DOHH2 (cell line): ENCODE results near the gene P2RY13.

ENCODE experiments used
- H3F3A ChIP-seq: fragments of 200-600 bp; sonication (generic), shearing (Covaris generic); 2 replicates; pipeline ENCODE4 v1.6.0; 2016; ENCODE audit warnings: antibody characterized with exemption, mild to moderate bottlenecking; ENCODE audit not compliant: control insufficient read depth, insufficient read depth
- H3K27ac ChIP-seq: fragments of 200-600 bp; sonication (generic); 2 replicates; pipeline ENCODE4 v1.5.1; 2014; ENCODE audit warnings: low read depth, mild to moderate bottlenecking, low read length, moderate library complexity
- H3K27me3 ChIP-seq: fragments of 200-600 bp; sonication (generic); 2 replicates; pipeline ENCODE4 v1.6.1; 2014; ENCODE audit warnings: mild to moderate bottlenecking, low read length, mixed read lengths; ENCODE audit not compliant: control insufficient read depth
- H3K36me3 ChIP-seq: fragments of 200-600 bp; sonication (generic); 2 replicates; pipeline ENCODE4 v1.6.1; 2014; ENCODE audit warnings: mild to moderate bottlenecking, low read length, moderate library complexity, mixed read lengths; ENCODE audit not compliant: control insufficient read depth
- H3K4me1 ChIP-seq: fragments of 200-600 bp; sonication (generic); 2 replicates; pipeline ENCODE4 v1.6.1; 2014; ENCODE audit warnings: mild to moderate bottlenecking, low read length, mixed read lengths; ENCODE audit not compliant: control insufficient read depth
- H3K4me2 ChIP-seq: fragments of 200-600 bp; sonication (generic); 2 replicates; pipeline ENCODE4 v1.6.0; 2014; ENCODE audit warnings: mild to moderate bottlenecking, low read length, moderate library complexity
- H3K4me3 ChIP-seq: fragments of 200-600 bp; sonication (generic); 2 replicates; pipeline ENCODE4 v1.5.1; 2014; ENCODE audit warnings: mild to moderate bottlenecking, low read length, mixed read lengths
- H3K79me2 ChIP-seq: fragments of 200-600 bp; sonication (generic); 2 replicates; pipeline ENCODE4 v1.6.1; 2014; ENCODE audit warnings: mild to moderate bottlenecking, low read length, mixed read lengths; ENCODE audit not compliant: control insufficient read depth
- H3K9me2 ChIP-seq: fragments of 200-600 bp; sonication (generic); replicated peaks from 2 replicates; pipeline ENCODE4 v1.6.1; 2014; ENCODE audit warnings: mild to moderate bottlenecking, low read length, mixed read lengths; ENCODE audit not compliant: control insufficient read depth
- H3K9me3 ChIP-seq: fragments of 200-600 bp; sonication (generic); 2 replicates; pipeline ENCODE4 v1.6.1; 2014; ENCODE audit warnings: antibody characterized with exemption, low read length, mixed read lengths; ENCODE audit not compliant: control insufficient read depth, insufficient read depth
- H4K20me1 ChIP-seq: fragments of 200-600 bp; sonication (generic); 2 replicates; pipeline ENCODE4 v1.6.0; 2014; ENCODE audit warnings: low read depth, mild to moderate bottlenecking, antibody characterized with exemption, low read length, moderate library complexity; ENCODE audit not compliant: control insufficient read depth, insufficient read depth
- EZH2phosphoT487 ChIP-seq: fragments of 200-600 bp; sonication (generic); IDR thresholded peaks from 2 replicates; pipeline ENCODE4 v1.6.1; 2017; ENCODE audit warnings: borderline replicate concordance, mild to moderate bottlenecking, antibody characterized with exemption, low read length, moderate library complexity, mixed read lengths
- TF ChIP-seq, protein P1 (sequence below): fragments of 200-600 bp; sonication (generic); IDR thresholded peaks from one replicate; pipeline ENCODE4 v1.5.1; 2014; ENCODE audit warnings: antibody characterized with exemption, mild to moderate bottlenecking, low read depth, low read length; ENCODE audit not compliant: poor library complexity, severe bottlenecking

P2RY13 gene

DNA sequence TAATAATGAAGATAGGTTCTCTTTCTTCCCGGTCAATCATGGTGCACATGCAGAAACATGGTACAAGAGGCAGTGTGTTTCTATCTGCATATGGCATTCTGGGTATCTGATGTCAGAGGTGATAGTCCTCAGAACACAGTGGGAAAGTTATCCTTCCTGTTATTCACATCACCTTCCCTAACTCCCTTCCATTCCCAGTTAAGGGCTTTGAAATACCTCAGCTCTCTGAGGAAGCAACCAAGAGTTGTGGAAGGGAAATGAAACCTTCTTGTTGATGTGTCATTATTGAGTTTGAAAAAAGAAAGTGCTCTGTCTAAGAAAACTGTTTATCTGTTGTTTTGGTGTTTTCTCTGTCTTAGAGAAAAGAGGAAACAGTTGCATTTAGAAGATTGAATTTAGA, 21.9 kb upstream of the P2RY13 start:
- Histone ChIP-seq H3K27me3 (no peaks in the 10 kb centered on the region), H3F3A (no peaks in the 10 kb centered on the region), H4K20me1 (no peaks in the 10 kb centered on the region), H3K4me1 (peaks cover 21% of the 10 kb centered on the region), H3K27ac (no peak overlapping the region), H3K79me2 (no peaks in the 10 kb centered on the region), H3K4me3 (no peak overlapping the region), H3K4me2 (peak overlapping the region; percentile 16; the same call in 1 of the 2 replicates), H3K9me2 (no peaks in the 10 kb centered on the region), H3K36me3 (no peaks in the 10 kb centered on the region), H3K9me3 (no peaks in the 10 kb centered on the region)
- no peak for TF ChIP-seq EZH2phosphoT487
- TF ChIP-seq, protein P1, sequence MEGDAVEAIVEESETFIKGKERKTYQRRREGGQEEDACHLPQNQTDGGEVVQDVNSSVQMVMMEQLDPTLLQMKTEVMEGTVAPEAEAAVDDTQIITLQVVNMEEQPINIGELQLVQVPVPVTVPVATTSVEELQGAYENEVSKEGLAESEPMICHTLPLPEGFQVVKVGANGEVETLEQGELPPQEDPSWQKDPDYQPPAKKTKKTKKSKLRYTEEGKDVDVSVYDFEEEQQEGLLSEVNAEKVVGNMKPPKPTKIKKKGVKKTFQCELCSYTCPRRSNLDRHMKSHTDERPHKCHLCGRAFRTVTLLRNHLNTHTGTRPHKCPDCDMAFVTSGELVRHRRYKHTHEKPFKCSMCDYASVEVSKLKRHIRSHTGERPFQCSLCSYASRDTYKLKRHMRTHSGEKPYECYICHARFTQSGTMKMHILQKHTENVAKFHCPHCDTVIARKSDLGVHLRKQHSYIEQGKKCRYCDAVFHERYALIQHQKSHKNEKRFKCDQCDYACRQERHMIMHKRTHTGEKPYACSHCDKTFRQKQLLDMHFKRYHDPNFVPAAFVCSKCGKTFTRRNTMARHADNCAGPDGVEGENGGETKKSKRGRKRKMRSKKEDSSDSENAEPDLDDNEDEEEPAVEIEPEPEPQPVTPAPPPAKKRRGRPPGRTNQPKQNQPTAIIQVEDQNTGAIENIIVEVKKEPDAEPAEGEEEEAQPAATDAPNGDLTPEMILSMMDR, result no peak

DNA sequence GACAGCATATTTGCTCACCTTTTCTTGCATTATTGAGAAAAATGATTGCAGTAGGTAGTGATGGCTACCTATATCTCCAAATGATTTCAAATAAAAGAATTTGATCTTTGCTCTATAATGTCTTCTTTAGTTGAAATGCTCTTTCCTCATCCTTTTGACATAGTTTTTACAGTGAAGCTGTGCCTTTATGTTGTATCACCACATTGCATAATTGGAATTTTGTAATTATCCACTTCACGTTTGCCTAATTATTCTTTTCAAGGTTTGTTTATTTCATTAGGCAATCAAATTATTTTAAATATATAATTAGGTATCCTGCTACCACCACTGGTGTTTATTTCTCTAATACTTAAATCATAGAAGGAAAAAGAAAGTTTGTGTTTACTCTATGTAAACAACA, 21.3 kb upstream of the P2RY13 start:
- no peaks in the 10 kb centered on the region for H3K9me2 ChIP-seq
- H3K27ac ChIP-seq, result no peak overlapping the region
- no peaks in the 10 kb centered on the region for H3K36me3 ChIP-seq
- no peaks in the 10 kb centered on the region for H3K9me3 ChIP-seq
- H3F3A ChIP-seq, result no peaks in the 10 kb centered on the region
- H3K79me2 ChIP-seq, result no peaks in the 10 kb centered on the region
- H3K4me2 ChIP-seq, result no peak overlapping the region
- no peak overlapping the region for H3K4me3 ChIP-seq
- H3K27me3 ChIP-seq, result no peaks in the 10 kb centered on the region
- H4K20me1 ChIP-seq, result no peaks in the 10 kb centered on the region
- H3K4me1 ChIP-seq, result peaks cover 21% of the 10 kb centered on the region
- TF ChIP-seq EZH2phosphoT487, result no peak
- TF ChIP-seq, protein P1, result no peak

DNA sequence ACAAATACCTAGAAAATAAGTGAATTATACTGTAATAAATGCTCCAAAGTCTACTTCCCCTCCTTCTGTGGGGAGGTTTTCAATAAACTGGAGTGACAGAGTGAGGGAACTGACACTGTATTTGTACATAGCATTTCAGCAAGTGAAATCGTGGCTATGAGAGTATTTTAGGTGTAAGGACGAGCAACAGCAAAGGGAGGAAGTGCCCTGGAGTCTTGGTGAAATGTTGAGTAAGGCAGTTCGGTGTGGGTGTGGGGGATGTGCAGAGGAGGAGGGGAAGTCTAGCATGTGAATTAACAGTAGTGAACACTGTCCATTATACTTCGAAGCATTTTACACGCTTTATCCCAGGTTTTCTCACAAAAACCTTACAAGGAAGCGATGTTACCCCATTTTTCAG, 18.1 kb upstream of the P2RY13 start:
- no peaks in the 10 kb centered on the region for H3K27me3 ChIP-seq
- H3K27ac ChIP-seq, result no peak overlapping the region
- no peak overlapping the region for H3K4me3 ChIP-seq
- no peaks in the 10 kb centered on the region for H4K20me1 ChIP-seq
- H3K4me2 ChIP-seq, result no peak overlapping the region
- H3K79me2 ChIP-seq, result no peaks in the 10 kb centered on the region
- TF ChIP-seq EZH2phosphoT487, result no peak
- TF ChIP-seq, protein P1, result no peak
- no peaks in the 10 kb centered on the region for H3K9me3 ChIP-seq
- H3K9me2 ChIP-seq, result no peaks in the 10 kb centered on the region
- no peaks in the 10 kb centered on the region for H3K36me3 ChIP-seq
- peaks cover 15% of the 10 kb centered on the region for H3K4me1 ChIP-seq
- no peaks in the 10 kb centered on the region for H3F3A ChIP-seq

DNA sequence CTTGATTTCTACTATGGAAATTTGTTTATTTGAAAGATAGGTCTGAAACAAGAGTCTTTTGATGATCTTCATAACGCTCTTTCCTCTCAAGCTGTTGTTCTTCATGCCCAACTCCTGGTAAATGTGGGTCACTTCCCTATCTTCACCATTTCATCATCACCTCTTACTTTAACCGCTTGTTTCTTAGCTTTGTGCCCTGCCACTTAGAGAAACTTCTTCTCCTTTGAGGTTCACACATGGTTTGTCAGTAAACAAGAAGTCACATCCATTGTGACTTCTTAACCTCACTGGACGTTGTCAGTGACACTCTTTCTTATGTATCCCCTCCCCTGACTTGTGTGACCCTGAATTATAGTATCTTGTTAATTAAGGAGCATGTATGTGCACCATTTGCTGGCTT, 16.9 kb upstream of the P2RY13 start:
- H3K4me2 ChIP-seq, result no peak overlapping the region
- H3K9me2 ChIP-seq, result no peaks in the 10 kb centered on the region
- H3K27me3 ChIP-seq, result no peaks in the 10 kb centered on the region
- no peaks in the 10 kb centered on the region for H3F3A ChIP-seq
- H3K79me2 ChIP-seq, result no peaks in the 10 kb centered on the region
- TF ChIP-seq, protein P1, result no peak
- no peak for TF ChIP-seq EZH2phosphoT487
- no peak overlapping the region for H3K4me3 ChIP-seq
- H3K4me1 ChIP-seq, result peaks cover 4% of the 10 kb centered on the region
- no peak overlapping the region for H3K27ac ChIP-seq
- H3K36me3 ChIP-seq, result no peaks in the 10 kb centered on the region
- no peaks in the 10 kb centered on the region for H3K9me3 ChIP-seq
- H4K20me1 ChIP-seq, result no peaks in the 10 kb centered on the region
